HEK293 (cell line): Measurements from ENCODE around the gene NLK.

Experiments
- CTCF ChIA-PET: fragments of 350-600 bp; formaldehyde crosslinking; extraction: SDS; loops from one replicate; lab custom pipeline; 2021; ENCODE audit warnings: antibody characterized with exemption; lab: Yijun Ruan, JAX
- POLR2A ChIA-PET: fragments of 300-600 bp; formaldehyde crosslinking; extraction: SDS; loops from one replicate; lab custom pipeline; 2020; ENCODE audit warnings: antibody characterized with exemption, inconsistent platforms; lab: Yijun Ruan, JAX
- H3K27ac ChIP-seq: fragments of 200-500 bp; sonication (Bioruptor generic); 2 replicates; pipeline ENCODE4 v1.5.1; 2014; ENCODE audit warnings: low read depth, low read length, control low read depth, inconsistent platforms; ENCODE audit errors: extremely low read depth
- H3K36me3 ChIP-seq, 2 experiments: fragments of 200-500 bp in 1 of 2; sonication (Bioruptor generic) in 1 of 2; 1 replicate in 1 of 2; 2 replicates in 1 of 2; pipeline ENCODE4 v1.5.1; 2014 to 2017; ENCODE audit warnings: inconsistent platforms in 2 of 2, low read length in 2 of 2; ENCODE audit not compliant: control insufficient read depth in 2 of 2, insufficient read depth in 1 of 2
- H3K4me1 ChIP-seq: fragments of 200-500 bp; sonication (Bioruptor generic); 2 replicates; pipeline ENCODE4 v1.5.1; 2014; ENCODE audit warnings: mild to moderate bottlenecking, low read length, inconsistent platforms; ENCODE audit not compliant: control insufficient read depth, insufficient read depth
- H3K4me3 ChIP-seq: 2 replicates; pipeline ENCODE4 v1.5.1; 2011; ENCODE audit warnings: low read depth, mild to moderate bottlenecking, control low read depth, low read length, moderate library complexity
- H3K9me3 ChIP-seq: fragments of 200-500 bp; sonication (Bioruptor generic); 2 replicates; pipeline ENCODE4 v1.5.1; 2014; ENCODE audit warnings: low read depth, low read length, inconsistent platforms; ENCODE audit not compliant: control insufficient read depth, insufficient read depth
- ELK4 ChIP-seq: IDR thresholded peaks from 2 replicates; pipeline ENCODE4 v1.6.1; 2011; ENCODE audit warnings: mild to moderate bottlenecking, low read depth, low read length, borderline replicate concordance
- KLF1 ChIP-seq: fragments of 450-650 bp; formaldehyde crosslinking; IDR thresholded peaks from 2 replicates; pipeline ENCODE4 v1.5.1; 2016; ENCODE audit warnings: missing biosample characterization, missing genetic modification characterization
- KLF16 ChIP-seq: fragments of 450-650 bp; formaldehyde crosslinking; IDR thresholded peaks from 2 replicates; pipeline ENCODE4 v1.5.1; 2017; ENCODE audit warnings: missing biosample characterization, missing genetic modification characterization
- TCF7L2 ChIP-seq: IDR thresholded peaks from 2 replicates; pipeline ENCODE4 v1.6.1; 2011; ENCODE audit warnings: low read depth, mild to moderate bottlenecking, inconsistent platforms, low read length, moderate library complexity, borderline replicate concordance
- ZBTB7A ChIP-seq: fragments of 450-650 bp; formaldehyde crosslinking; IDR thresholded peaks from 2 replicates; pipeline ENCODE4 v1.5.1; 2016; ENCODE audit warnings: low read depth, missing biosample characterization, missing genetic modification characterization
- ZNF121 ChIP-seq: fragments of 450-650 bp; formaldehyde crosslinking; IDR thresholded peaks from 2 replicates; pipeline ENCODE4 v1.5.1; 2016; ENCODE audit warnings: missing biosample characterization, missing genetic modification characterization
- ZNF148 ChIP-seq: fragments of 450-650 bp; formaldehyde crosslinking; IDR thresholded peaks from 2 replicates; pipeline ENCODE4 v1.5.0; 2017; ENCODE audit warnings: missing biosample characterization, missing genetic modification characterization, borderline replicate concordance
- ZNF184 ChIP-seq: fragments of 450-650 bp; IDR thresholded peaks from 2 replicates; pipeline ENCODE4 v1.5.1; 2018; ENCODE audit warnings: missing biosample characterization, mild to moderate bottlenecking, missing genetic modification characterization
- ZNF2 ChIP-seq: fragments of 450-650 bp; formaldehyde crosslinking; IDR thresholded peaks from 2 replicates; pipeline ENCODE4 v1.5.1; 2016; ENCODE audit warnings: missing biosample characterization, missing genetic modification characterization
- ZNF23 ChIP-seq: fragments of 450-650 bp; formaldehyde crosslinking; IDR thresholded peaks from 2 replicates; pipeline ENCODE4 v1.5.1; 2016; ENCODE audit warnings: missing biosample characterization, missing genetic modification characterization, borderline replicate concordance
- ZNF239 ChIP-seq: fragments of 450-650 bp; formaldehyde crosslinking; IDR thresholded peaks from 2 replicates; pipeline ENCODE4 v1.5.1; 2016; ENCODE audit warnings: missing biosample characterization, missing genetic modification characterization
- ZNF391 ChIP-seq: fragments of 450-650 bp; formaldehyde crosslinking; IDR thresholded peaks from 2 replicates; pipeline ENCODE4 v1.5.1; 2016; ENCODE audit warnings: low read depth, missing biosample characterization, missing genetic modification characterization, borderline replicate concordance
- ZNF518A ChIP-seq: fragments of 450-650 bp; formaldehyde crosslinking; conservative IDR thresholded peaks from 2 replicates; pipeline ENCODE4 v1.5.1; 2016; ENCODE audit warnings: low read depth, missing biosample characterization, missing genetic modification characterization
- ZNF664 ChIP-seq: fragments of 450-650 bp; formaldehyde crosslinking; IDR thresholded peaks from 2 replicates; pipeline ENCODE4 v1.5.1; 2016; ENCODE audit warnings: missing biosample characterization, missing genetic modification characterization
- ZNF701 ChIP-seq: fragments of 450-650 bp; formaldehyde crosslinking; IDR thresholded peaks from 2 replicates; pipeline ENCODE4 v1.5.1; 2016; ENCODE audit warnings: missing biosample characterization, missing genetic modification characterization
- ZSCAN16 ChIP-seq: fragments of 450-650 bp; formaldehyde crosslinking; IDR thresholded peaks from 2 replicates; pipeline ENCODE4 v1.5.1; 2016; ENCODE audit warnings: missing biosample characterization, missing genetic modification characterization
- TF ChIP-seq, protein P1 (sequence below): fragments of 450-650 bp; formaldehyde crosslinking; IDR thresholded peaks from 2 replicates; pipeline ENCODE4 v1.5.1; 2016; ENCODE audit warnings: missing biosample characterization, missing genetic modification characterization
- TF ChIP-seq, protein P2 (sequence below): fragments of 450-650 bp; formaldehyde crosslinking; IDR thresholded peaks from 2 replicates; pipeline ENCODE4 v1.5.1; 2016; ENCODE audit warnings: missing biosample characterization, missing genetic modification characterization
- TF ChIP-seq, protein P3 (sequence below): fragments of 450-650 bp; formaldehyde crosslinking; IDR thresholded peaks from 2 replicates; pipeline ENCODE4 v1.5.1; 2016; ENCODE audit warnings: missing biosample characterization, missing genetic modification characterization

NLK gene

DNA sequence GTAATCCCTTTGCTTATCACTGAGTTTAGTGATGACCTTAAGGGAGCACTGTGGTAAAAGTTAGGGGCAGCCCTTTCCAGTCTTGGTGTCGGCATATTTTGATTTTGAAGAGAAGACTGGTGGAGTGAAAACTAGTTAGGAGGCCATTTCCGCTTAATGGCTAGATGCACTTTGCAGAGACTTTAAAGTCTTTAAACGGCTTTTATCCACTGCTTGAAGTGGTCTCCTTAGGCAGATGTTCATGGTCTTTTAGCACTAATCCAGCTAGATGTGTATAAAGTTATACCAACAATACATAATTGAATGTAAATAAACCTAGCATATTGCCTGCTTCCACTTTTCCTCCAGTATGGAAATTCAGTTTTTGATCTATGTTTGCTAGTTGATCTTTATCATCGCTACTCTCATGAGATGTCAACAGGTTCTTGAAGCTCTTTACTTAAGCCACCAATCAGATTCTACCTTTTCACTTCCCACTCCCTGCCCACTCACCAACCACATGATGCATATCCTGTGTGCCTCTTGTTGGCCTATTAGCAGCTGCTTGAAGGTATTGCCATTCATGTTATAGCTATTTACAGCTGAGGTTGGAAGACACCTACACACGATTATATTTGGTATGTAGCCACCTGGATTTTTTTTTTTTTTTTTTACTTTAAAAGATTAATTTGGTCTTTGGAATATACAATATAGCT is 132.0 kb downstream of the NLK start (continued):
- TF ChIP-seq ZNF518A (tag by site-specific recombination): no peak
- TF ChIP-seq, all 188 proteins: peak for 10

DNA sequence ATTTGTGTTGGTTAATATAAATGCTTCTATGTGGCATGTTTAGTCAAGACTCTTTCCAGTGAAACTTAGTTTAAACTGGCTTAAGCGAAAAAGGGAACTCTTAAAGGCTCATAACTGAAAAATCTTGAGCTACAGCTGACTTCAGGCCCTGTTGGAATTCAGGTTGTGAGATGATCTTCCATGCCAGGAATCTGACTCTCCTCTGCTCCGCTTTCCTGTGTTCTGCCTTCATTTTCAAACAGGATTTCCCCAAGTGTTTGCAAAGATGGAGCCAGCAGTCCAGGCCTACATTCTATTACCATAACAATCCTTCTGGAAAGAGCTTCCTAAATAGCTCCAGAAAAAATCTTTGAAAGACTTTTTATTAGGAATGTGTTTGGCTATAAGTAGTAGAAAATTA is 134.9 kb downstream of the NLK start:
- Histone ChIP-seq H3K36me3 (no peaks in the 10 kb centered on the region; a peak in 1 of 3 replicates), H3K4me3 (no peak overlapping the region), H3K9me3 (no peaks in the 10 kb centered on the region), H3K27ac (no peak overlapping the region), H3K4me1 (peaks cover 22% of the 10 kb centered on the region)
- POLR2A ChIA-PET: interaction anchor here (0.6 kb wide), 1 partner anchor 181 kb away, joined by 3 read pairs; no protein-coding TSS in a partner anchor
- TF ChIP-seq KLF16 (tag by site-specific recombination) (no peak), ZNF701 (tag by site-specific recombination) (no peak), ZNF23 (tag by site-specific recombination) (no peak), ELK4 (no peak), ZNF664 (tag by site-specific recombination) (no peak), ZSCAN16 (tag by site-specific recombination) (no peak), ZNF184 (tag by site-specific recombination) (no peak), ZNF391 (tag by site-specific recombination) (no peak), ZNF2 (no peak), ZNF239 (no peak), ZNF148 (tag by site-specific recombination) (no peak), KLF1 (tag by site-specific recombination) (no peak), ZBTB7A (no peak), ZNF121 (tag by site-specific recombination) (no peak), TCF7L2 (no peak)
- TF ChIP-seq, protein P1, sequence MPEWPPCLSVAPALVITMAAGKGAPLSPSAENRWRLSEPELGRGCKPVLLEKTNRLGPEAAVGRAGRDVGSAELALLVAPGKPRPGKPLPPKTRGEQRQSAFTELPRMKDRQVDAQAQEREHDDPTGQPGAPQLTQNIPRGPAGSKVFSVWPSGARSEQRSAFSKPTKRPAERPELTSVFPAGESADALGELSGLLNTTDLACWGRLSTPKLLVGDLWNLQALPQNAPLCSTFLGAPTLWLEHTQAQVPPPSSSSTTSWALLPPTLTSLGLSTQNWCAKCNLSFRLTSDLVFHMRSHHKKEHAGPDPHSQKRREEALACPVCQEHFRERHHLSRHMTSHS (tag by site-specific recombination): no peak
- TF ChIP-seq, protein P2, sequence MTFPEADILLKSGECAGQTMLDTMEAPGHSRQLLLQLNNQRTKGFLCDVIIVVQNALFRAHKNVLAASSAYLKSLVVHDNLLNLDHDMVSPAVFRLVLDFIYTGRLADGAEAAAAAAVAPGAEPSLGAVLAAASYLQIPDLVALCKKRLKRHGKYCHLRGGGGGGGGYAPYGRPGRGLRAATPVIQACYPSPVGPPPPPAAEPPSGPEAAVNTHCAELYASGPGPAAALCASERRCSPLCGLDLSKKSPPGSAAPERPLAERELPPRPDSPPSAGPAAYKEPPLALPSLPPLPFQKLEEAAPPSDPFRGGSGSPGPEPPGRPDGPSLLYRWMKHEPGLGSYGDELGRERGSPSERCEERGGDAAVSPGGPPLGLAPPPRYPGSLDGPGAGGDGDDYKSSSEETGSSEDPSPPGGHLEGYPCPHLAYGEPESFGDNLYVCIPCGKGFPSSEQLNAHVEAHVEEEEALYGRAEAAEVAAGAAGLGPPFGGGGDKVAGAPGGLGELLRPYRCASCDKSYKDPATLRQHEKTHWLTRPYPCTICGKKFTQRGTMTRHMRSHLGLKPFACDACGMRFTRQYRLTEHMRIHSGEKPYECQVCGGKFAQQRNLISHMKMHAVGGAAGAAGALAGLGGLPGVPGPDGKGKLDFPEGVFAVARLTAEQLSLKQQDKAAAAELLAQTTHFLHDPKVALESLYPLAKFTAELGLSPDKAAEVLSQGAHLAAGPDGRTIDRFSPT (tag by site-specific recombination): no peak
- TF ChIP-seq, protein P3, sequence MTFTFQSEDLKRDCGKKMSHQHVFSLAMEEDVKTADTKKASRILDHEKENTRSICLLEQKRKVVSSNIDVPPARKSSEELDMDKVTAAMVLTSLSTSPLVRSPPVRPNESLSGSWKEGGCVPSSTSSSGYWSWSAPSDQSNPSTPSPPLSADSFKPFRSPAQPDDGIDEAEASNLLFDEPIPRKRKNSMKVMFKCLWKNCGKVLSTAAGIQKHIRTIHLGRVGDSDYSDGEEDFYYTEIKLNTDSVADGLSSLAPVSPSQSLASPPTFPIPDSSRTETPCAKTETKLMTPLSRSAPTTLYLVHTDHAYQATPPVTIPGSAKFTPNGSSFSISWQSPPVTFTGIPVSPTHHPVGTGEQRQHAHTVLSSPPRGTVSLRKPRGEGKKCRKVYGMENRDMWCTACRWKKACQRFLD (tag by site-specific recombination): no peak
- TF ChIP-seq, all 188 proteins: peak for 0
- CTCF ChIA-PET: interaction anchor here (0.7 to 1.3 kb wide), 2 partner anchors 12 to 254 kb away, joined by 3 read pairs; no protein-coding TSS in a partner anchor
